Activated T-helper 1 cell treated with anti-CD3 and anti-CD28 coated beads, Interleukin-12 subunit alpha, Interleukin-12 subunit beta, Interleukin-2, Interleukin-4 antibody, amounts not matched to agents 30 ng/mL and 10 ng/mL and 1 ng/mL, durations not matched to agents 14 hours and 24 hours and 36 hours (primary cell): ENCODE results near the gene PHF2. TPM values are rescaled to one million over a fixed set of nuclear protein-coding genes. Genes with fewer than 3 reads are reported as not detected.

Source experiments
- DNase-seq: peaks from one replicate; pipeline ENCODE4 v3.0.0; 2021; ENCODE audit warnings: low spot score
- H3K27ac Mint-ChIP-seq: one replicate; pipeline ENCODE4 v1.8.0; 2021; ENCODE audit warnings: mild to moderate bottlenecking, mixed read lengths
- H3K27me3 Mint-ChIP-seq: one replicate; pipeline ENCODE4 v1.8.0; 2022; ENCODE audit warnings: mild to moderate bottlenecking, moderate library complexity, mixed read lengths; ENCODE audit not compliant: insufficient read depth
- H3K36me3 Mint-ChIP-seq: one replicate; pipeline ENCODE4 v1.8.0; 2021; ENCODE audit warnings: low read depth, mixed read lengths
- H3K4me1 Mint-ChIP-seq: one replicate; pipeline ENCODE4 v1.8.0; 2021; ENCODE audit warnings: low read depth, mixed read lengths
- H3K4me3 Mint-ChIP-seq: one replicate; pipeline ENCODE4 v1.8.0; 2021; ENCODE audit warnings: mild to moderate bottlenecking, moderate library complexity, mixed read lengths
- H3K9me3 Mint-ChIP-seq: one replicate; pipeline ENCODE4 v1.8.0; 2021; ENCODE audit warnings: mixed read lengths
- intact Hi-C: fragments of 100-400 bp; cut with micrococcal nuclease; formaldehyde crosslinking; loops from one replicate; pipeline ENCODE4 v1.15.1; 2024
- total RNA-seq: library from RNA; stranded (reverse); gene quantifications from 2 replicates; pipeline ENCODE4 v1.2.3, GENCODE V29; 2022

Gene PHF2
- total RNA-seq: 24.5 and 26.5 TPM in 2 replicates

- Mint-ChIP-seq H3K27me3 (no peaks in the 10 kb centered on the region), H3K4me1 (peaks cover 28% of the 10 kb centered on the region), H3K4me3 (peak within 1 kb of the TSS; percentile 91), H3K36me3 (peaks cover 6% of the 10 kb centered on the region), H3K9me3 (no peaks in the 10 kb centered on the region), H3K27ac (peak within 1 kb of the TSS; percentile 92)
- DNase-seq: no peak
- intact Hi-C loops: loop anchor here (1.0 to 5.0 kb wide), 2 partner anchors 10 to 699 kb away; partner anchors contain the start of gene ZNF484
Measured at GRCh38 chr9:93576258-93577077, at the start of gene PHF2. PHF2 (plus strand) TSS chr9:93576584; CDS start chr9:93576774, 190 bp downstream.

- intact Hi-C loops: no loop called here
- Mint-ChIP-seq H3K27ac (no peak overlapping the region), H3K4me1 (peaks cover 3% of the 10 kb centered on the region), H3K9me3 (no peaks in the 10 kb centered on the region), H3K36me3 (peaks cover 49% of the 10 kb centered on the region), H3K4me3 (no peak overlapping the region), H3K27me3 (no peaks in the 10 kb centered on the region)
- DNase-seq: no peak
Measured at GRCh38 chr9:93531374-93531773, 45.0 kb upstream of the PHF2 start.

- intact Hi-C loops: no loop called here
- no peaks in the 10 kb centered on the region for H3K4me1 Mint-ChIP-seq
- no peaks in the 10 kb centered on the region for H3K9me3 Mint-ChIP-seq
- no peak overlapping the region for H3K4me3 Mint-ChIP-seq
- no peak for DNase-seq
- peaks cover 41% of the 10 kb centered on the region for H3K36me3 Mint-ChIP-seq
- no peaks in the 10 kb centered on the region for H3K27me3 Mint-ChIP-seq
- no peak overlapping the region for H3K27ac Mint-ChIP-seq
Measured at GRCh38 chr9:93532141-93532540, 44.2 kb upstream of the PHF2 start.

GRCh38 chr9:93533863-93534262 lies 42.5 kb upstream of the PHF2 start:
- Mint-ChIP-seq H3K27ac (no peak overlapping the region), H3K27me3 (no peaks in the 10 kb centered on the region), H3K4me3 (no peak overlapping the region), H3K36me3 (peaks cover 41% of the 10 kb centered on the region), H3K9me3 (no peaks in the 10 kb centered on the region), H3K4me1 (no peaks in the 10 kb centered on the region)
- no peak for DNase-seq
- intact Hi-C loops: no loop called here

- Mint-ChIP-seq H3K36me3 (peaks cover 37% of the 10 kb centered on the region), H3K27ac (no peak overlapping the region), H3K4me1 (no peaks in the 10 kb centered on the region), H3K27me3 (no peaks in the 10 kb centered on the region), H3K9me3 (no peaks in the 10 kb centered on the region), H3K4me3 (no peak overlapping the region)
- no peak for DNase-seq
- intact Hi-C loops: no loop called here
Measured at GRCh38 chr9:93536167-93536566, 40.2 kb upstream of the PHF2 start.

- H3K36me3 Mint-ChIP-seq: peaks cover 38% of the 10 kb centered on the region
- H3K4me3 Mint-ChIP-seq: no peak overlapping the region
- DNase-seq: no peak
- intact Hi-C loops: no loop called here
- no peaks in the 10 kb centered on the region for H3K9me3 Mint-ChIP-seq
- no peaks in the 10 kb centered on the region for H3K27me3 Mint-ChIP-seq
- no peak overlapping the region for H3K27ac Mint-ChIP-seq
- H3K4me1 Mint-ChIP-seq: peaks cover 3% of the 10 kb centered on the region
Measured at GRCh38 chr9:93536874-93537273, 39.5 kb upstream of the PHF2 start.

- intact Hi-C loops: no loop called here
- no peaks in the 10 kb centered on the region for H3K27me3 Mint-ChIP-seq
- H3K4me3 Mint-ChIP-seq: no peak overlapping the region
- H3K36me3 Mint-ChIP-seq: peaks cover 30% of the 10 kb centered on the region
- peaks cover 11% of the 10 kb centered on the region for H3K4me1 Mint-ChIP-seq
- no peaks in the 10 kb centered on the region for H3K9me3 Mint-ChIP-seq
- H3K27ac Mint-ChIP-seq: no peak overlapping the region
- DNase-seq: no peak
Measured at GRCh38 chr9:93540305-93540704, 36.1 kb upstream of the PHF2 start.

- Mint-ChIP-seq H3K4me1 (peaks cover 11% of the 10 kb centered on the region), H3K4me3 (no peak overlapping the region), H3K27ac (peak overlapping the region; percentile 11), H3K9me3 (no peaks in the 10 kb centered on the region), H3K36me3 (peaks cover 31% of the 10 kb centered on the region), H3K27me3 (no peaks in the 10 kb centered on the region)
- intact Hi-C loops: no loop called here
- no peak for DNase-seq
Measured at GRCh38 chr9:93541005-93541404, 35.4 kb upstream of the PHF2 start.

- H3K4me3 Mint-ChIP-seq: no peak overlapping the region
- intact Hi-C loops: no loop called here
- no peak overlapping the region for H3K27ac Mint-ChIP-seq
- no peaks in the 10 kb centered on the region for H3K27me3 Mint-ChIP-seq
- H3K36me3 Mint-ChIP-seq: peaks cover 37% of the 10 kb centered on the region
- H3K9me3 Mint-ChIP-seq: no peaks in the 10 kb centered on the region
- no peak for DNase-seq
- peaks cover 11% of the 10 kb centered on the region for H3K4me1 Mint-ChIP-seq
Measured at GRCh38 chr9:93541581-93542349, 34.6 kb upstream of the PHF2 start.

- H3K36me3 Mint-ChIP-seq: peaks cover 43% of the 10 kb centered on the region
- H3K4me3 Mint-ChIP-seq: no peak overlapping the region
- no peaks in the 10 kb centered on the region for H3K9me3 Mint-ChIP-seq
- no peak overlapping the region for H3K27ac Mint-ChIP-seq
- H3K4me1 Mint-ChIP-seq: peaks cover 11% of the 10 kb centered on the region
- H3K27me3 Mint-ChIP-seq: no peaks in the 10 kb centered on the region
- intact Hi-C loops: no loop called here
- DNase-seq: no peak
Measured at GRCh38 chr9:93543117-93543516, 33.3 kb upstream of the PHF2 start.

- no peaks in the 10 kb centered on the region for H3K27me3 Mint-ChIP-seq
- no peaks in the 10 kb centered on the region for H3K9me3 Mint-ChIP-seq
- H3K4me1 Mint-ChIP-seq: peaks cover 11% of the 10 kb centered on the region
- DNase-seq: no peak
- no peak overlapping the region for H3K4me3 Mint-ChIP-seq
- intact Hi-C loops: no loop called here
- no peak overlapping the region for H3K27ac Mint-ChIP-seq
- H3K36me3 Mint-ChIP-seq: peaks cover 46% of the 10 kb centered on the region
Measured at GRCh38 chr9:93546356-93546755, 30.0 kb upstream of the PHF2 start.

- Mint-ChIP-seq H3K9me3 (no peaks in the 10 kb centered on the region), H3K4me1 (no peaks in the 10 kb centered on the region), H3K4me3 (no peak overlapping the region), H3K36me3 (peaks cover 55% of the 10 kb centered on the region), H3K27me3 (no peaks in the 10 kb centered on the region), H3K27ac (no peak overlapping the region)
- intact Hi-C loops: no loop called here
- DNase-seq: no peak
Measured at GRCh38 chr9:93549611-93550010, 26.8 kb upstream of the PHF2 start.

GRCh38 chr9:93552923-93553322 lies 23.5 kb upstream of the PHF2 start:
- Mint-ChIP-seq H3K27ac (no peak overlapping the region), H3K4me3 (no peak overlapping the region), H3K36me3 (peaks cover 48% of the 10 kb centered on the region), H3K27me3 (no peaks in the 10 kb centered on the region), H3K9me3 (no peaks in the 10 kb centered on the region), H3K4me1 (no peaks in the 10 kb centered on the region)
- no peak for DNase-seq
- intact Hi-C loops: no loop called here
